Measurements from ENCODE around the gene CNTNAP1. TPM values are rescaled to one million over a fixed set of nuclear protein-coding genes. Genes with fewer than 3 reads are reported as not detected.

CNTNAP1 gene
- total and polyA plus RNA-seq, 9 of the 15 experiments (the other 6 are each of a cell fraction or from before 2014, with no cell fraction given): 0.10 to 1.8 (median 0.62) TPM

- TF ChIP-seq EZH2 (IDR thresholded peaks at IDR 0.05; ENCODE audit: borderline replicate concordance, low read depth, low read length): no peak
- 0 out of 2 replicates have a peak, but pooled peaks have one; percentile 19 for TF ChIP-seq NBN (IDR thresholded peaks at IDR 0.05; ENCODE audit: low read depth)
- 0 out of 2 replicates have a peak, but pooled peaks have one; percentile 57 for TF ChIP-seq ZNF589 (CRISPR knock-in tag; IDR thresholded peaks at IDR 0.05; ENCODE audit: low read depth)
- TF ChIP-seq TCF7 (IDR thresholded peaks at IDR 0.05; ENCODE audit: borderline replicate concordance): no peak
- TF ChIP-seq MEIS2 (IDR thresholded peaks at IDR 0.05; ENCODE audit: partially characterized antibody): peak; percentile 88
- TF ChIP-seq ATF7 (IDR thresholded peaks at IDR 0.05): peak; percentile 38; the same call in 1 of the 2 replicates
- no peak for TF ChIP-seq PCBP2 (IDR thresholded peaks at IDR 0.05; ENCODE audit: low read depth, low read length, poor library complexity, severe bottlenecking)
- no peak for TF ChIP-seq ATF3 (IDR thresholded peaks at IDR 0.05)
- 0 out of 2 replicates have a peak, but pooled peaks have one; percentile 51 for TF ChIP-seq ATF3 (CRISPR knock-in tag; conservative IDR thresholded peaks at IDR 0.05)
- TF ChIP-seq SAFB2 (IDR thresholded peaks at IDR 0.05; ENCODE audit: borderline replicate concordance, low read depth, low read length, severe bottlenecking): no peak
- 0 out of 2 replicates have a peak, but pooled peaks have one; percentile 27 for TF ChIP-seq FOXP4 (CRISPR knock-in tag; IDR thresholded peaks at IDR 0.05; ENCODE audit: borderline replicate concordance)
- no peak for TF ChIP-seq DEAF1 (CRISPR knock-in tag; IDR thresholded peaks at IDR 0.05)
- no peak for TF ChIP-seq RERE (CRISPR knock-in tag; IDR thresholded peaks at IDR 0.05; ENCODE audit: borderline replicate concordance)
- no peak for TF ChIP-seq STAT5A (IDR thresholded peaks at IDR 0.05; ENCODE audit: borderline replicate concordance, low read length)
- no peak for TF ChIP-seq RBM25 (IDR thresholded peaks at IDR 0.05; ENCODE audit: low read depth, low read length, severe bottlenecking)
Observed at GRCh38 chr17:42744806-42745617, 62.7 kb downstream of the CNTNAP1 start, which contains the start of gene EZH1 (continued).

Data from K562 (cell line).